GM21526 (cell line): ENCODE data around the gene CTAGE6.
"Not testable (repeated sequence)": the region's sequence is repeated elsewhere in the genome, so short reads cannot be mapped to it uniquely, and the experiment has no call there.

Experiments
- ATAC-seq: cut with Tn5 transposase; IDR thresholded peaks from one replicate; pipeline ENCODE4 v1.9.1; 2021; ENCODE audit warnings: moderate library complexity; ENCODE audit not compliant: unreplicated experiment, low FRiP score

CTAGE6 gene, protein sequence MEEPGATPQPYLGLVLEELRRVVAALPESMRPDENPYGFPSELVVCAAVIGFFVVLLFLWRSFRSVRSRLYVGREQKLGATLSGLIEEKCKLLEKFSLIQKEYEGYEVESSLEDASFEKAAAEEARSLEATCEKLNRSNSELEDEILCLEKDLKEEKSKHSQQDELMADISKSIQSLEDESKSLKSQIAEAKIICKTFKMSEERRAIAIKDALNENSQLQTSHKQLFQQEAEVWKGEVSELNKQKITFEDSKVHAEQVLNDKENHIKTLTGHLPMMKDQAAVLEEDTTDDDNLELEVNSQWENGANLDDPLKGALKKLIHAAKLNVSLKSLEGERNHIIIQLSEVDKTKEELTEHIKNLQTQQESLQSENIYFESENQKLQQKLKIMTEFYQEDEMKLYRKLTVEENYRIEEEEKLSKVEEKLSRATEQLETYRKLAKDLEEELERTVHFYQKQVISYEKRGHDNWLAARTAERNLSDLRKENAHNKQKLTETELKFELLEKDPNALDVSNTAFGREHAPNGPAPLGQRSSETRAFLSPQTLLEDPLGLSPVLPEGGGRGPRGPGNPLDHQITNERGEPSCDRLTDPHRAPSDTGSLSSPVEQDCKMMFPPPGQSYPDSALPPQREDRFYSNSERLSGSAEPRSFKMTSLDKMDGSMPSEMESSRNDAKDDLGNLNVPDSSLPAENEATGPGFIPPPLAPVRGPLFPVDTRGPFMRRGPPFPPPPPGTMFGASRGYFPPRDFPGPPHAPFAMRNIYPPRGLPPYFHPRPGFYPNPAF

DNA sequence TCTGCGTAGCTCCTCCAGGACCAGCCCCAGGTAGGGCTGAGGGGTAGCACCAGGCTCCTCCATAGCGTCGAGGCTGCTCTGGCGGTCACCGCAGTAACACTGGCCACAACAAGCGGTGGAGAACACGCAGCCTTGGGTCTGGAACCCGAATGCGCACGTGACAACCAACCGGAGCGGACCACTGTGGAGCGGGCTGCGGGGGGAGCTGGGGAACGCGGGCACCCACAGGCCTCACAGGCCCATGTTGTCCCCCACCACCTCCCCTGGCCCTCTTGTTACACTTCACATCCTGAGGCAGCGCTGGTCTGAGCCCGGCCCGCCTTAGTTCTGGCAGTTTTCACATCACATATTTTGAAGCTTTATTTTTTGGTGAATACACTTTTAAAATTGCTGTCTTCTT is at the start of gene CTAGE6:
TSS of gene CTAGE6 (minus strand) at position 101 of the 400 bp plus-strand sequence. CDS start at position 63, 38 bp downstream.
- not testable (repeated sequence) for ATAC-seq

DNA sequence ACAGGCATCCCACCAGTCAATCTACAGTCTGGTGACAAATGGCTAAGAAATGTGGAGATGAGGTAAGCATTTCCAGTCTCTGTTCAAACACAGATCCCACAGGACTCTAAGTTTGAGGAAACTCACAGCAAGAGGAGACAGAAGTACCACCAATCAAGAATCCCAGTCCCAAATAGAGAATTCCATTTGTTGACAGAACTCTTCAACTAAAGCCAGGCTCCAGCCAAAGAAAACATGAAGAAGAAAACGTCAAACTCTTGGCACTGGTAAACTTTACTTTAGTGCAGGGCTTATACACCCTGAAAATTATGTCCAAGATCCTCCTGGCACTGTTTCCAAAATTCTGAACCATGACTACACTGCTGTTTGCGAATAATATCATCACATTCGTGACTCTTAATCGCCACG is 49.2 kb upstream of the CTAGE6 start:
- ATAC-seq = not testable (repeated sequence)

DNA sequence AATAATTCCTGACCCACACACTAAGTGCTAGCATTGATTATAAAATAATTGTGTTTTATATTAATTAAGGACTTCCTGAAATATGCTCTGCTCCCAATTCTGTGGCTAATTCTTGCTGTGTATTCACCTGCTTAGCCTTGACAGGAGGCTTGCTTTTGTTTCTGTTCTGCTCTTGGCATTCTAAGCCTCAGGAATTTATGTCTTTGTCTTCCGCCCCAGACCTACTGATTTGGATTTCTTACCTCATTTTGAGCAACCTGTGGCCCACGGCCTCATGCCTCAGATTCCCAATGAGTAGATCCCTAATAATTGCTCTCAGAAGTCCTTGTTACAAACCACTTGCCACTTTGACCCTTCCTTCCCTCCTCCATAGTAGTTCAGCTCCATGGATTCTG is 40.4 kb upstream of the CTAGE6 start:
- ATAC-seq = not testable (repeated sequence)

DNA sequence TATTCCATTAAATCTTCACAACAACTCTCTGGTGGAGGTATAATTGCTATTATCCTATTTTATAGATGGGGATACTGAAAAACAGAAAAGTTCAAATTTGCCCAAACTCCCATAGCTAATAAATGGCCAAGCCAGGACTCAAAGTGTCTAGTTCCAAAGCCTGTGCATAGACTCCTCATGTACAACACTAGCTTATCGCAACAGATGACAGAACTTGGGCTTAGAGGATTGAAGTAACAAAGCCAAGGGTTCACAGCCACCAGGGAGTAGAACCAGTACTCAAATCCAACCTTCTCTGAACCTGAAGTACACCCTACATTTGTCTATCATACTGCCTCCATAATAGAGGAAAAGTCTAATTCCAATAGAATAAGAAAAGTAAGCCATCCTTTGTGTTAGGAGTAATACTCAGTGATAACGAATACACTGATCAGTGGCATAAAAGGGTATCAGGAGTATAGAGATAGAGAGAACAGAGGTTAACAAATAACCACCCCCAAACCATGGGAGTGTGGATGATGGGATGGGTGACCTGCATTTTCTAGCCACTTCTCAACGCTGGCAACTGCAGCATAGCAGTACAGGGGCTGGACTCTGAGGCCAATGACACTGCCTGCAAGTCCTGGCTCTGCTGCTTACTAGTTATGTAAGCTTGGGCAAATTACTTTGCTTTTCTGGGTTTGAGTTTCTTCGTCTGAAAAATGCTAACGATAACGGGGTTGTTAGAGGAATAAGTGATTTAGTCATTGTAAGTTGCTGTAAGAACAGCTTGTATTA is 39.8 kb upstream of the CTAGE6 start:
- ATAC-seq = not testable (repeated sequence)

DNA sequence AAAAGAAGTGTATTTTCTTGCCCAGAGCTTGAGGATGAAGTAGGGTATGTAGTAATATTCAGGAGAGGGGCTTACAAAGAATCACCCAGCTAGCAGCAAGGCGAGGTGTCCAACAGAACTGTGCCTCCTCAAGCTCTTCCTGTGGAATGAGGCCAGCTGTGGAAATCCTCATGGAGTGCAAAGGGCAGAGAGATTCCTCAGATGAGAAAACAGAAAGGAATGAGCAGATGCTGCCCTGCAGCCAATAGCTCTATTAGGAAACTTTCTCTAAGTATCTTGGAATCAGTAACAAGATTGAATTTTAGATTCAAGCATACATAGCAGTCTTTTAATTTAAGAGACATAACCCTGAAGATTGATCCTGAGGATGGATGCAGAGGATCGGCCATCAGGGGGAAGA is 38.2 kb upstream of the CTAGE6 start:
- ATAC-seq = not testable (repeated sequence)

DNA sequence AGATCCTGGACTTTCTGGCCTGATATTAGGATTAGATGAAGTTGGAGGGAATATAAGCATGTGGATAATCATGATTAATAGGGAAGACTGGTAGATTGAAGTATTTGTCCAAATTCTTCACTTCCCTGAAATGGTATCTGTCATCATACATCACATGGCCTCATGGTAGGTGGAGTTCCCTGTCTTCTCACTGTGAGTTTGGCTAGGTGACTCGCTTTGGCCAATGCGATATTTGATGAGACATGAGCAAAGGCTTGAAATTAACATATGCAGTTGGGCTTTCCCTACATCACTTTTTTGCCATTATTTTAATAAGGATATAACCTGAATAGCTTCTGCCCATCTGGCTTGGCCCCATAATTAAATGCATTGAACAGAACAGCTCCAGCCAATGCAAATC is 35.1 kb upstream of the CTAGE6 start:
- not testable (repeated sequence) for ATAC-seq

DNA sequence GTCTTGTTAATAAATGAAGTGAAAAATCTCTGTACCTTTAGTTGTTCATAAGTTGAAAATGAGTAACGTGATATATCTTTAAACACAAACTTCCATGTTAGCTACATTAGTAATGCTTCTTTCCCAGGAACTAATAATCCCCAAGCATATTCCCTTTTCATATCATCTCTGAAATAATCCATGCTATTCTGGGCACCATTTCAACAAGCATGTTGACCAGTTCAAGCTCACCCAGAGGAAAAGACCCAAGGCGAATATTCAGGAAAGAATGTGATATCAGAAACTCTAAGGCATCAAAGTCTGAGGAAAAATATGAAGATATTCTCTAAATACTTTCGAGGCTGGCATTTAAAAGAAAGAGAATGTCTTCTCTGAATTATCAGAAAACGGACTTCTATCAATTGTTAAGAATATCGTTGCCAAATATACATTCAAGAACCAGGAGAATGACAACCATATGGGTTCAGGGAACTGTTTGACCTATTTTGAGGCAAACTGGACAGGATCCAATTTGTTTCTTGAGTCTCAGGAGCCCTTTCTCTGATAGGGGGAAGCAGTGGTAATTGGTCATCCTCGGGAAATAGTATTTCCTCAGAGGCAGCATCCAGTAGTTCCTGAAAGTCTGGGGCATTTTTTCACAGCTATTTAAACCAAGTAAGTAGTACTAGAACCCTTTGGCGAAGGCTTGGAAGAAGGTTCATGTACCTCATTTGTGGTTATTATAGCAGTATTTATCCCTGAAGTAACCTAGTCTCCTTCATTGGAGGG is 28.1 kb upstream of the CTAGE6 start:
- ATAC-seq = not testable (repeated sequence)

DNA sequence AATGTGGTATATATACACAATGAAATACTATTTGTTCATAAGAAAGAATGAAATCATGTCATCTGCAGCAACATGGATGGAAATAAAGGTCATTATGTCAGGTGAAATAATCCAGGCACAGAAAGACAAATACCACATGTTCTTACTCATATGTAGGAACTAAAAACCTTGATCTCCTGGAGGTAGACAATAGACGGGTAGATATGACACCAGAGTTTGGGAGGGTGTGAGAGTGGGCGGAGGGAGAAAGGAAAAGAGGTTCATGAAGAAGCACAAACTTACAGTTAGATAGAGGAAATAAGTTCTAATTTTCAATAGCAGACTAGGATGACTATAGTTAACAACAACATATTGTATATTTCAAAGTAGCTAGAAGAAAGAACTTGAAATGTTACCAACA is 22.1 kb upstream of the CTAGE6 start:
- not testable (repeated sequence) for ATAC-seq

DNA sequence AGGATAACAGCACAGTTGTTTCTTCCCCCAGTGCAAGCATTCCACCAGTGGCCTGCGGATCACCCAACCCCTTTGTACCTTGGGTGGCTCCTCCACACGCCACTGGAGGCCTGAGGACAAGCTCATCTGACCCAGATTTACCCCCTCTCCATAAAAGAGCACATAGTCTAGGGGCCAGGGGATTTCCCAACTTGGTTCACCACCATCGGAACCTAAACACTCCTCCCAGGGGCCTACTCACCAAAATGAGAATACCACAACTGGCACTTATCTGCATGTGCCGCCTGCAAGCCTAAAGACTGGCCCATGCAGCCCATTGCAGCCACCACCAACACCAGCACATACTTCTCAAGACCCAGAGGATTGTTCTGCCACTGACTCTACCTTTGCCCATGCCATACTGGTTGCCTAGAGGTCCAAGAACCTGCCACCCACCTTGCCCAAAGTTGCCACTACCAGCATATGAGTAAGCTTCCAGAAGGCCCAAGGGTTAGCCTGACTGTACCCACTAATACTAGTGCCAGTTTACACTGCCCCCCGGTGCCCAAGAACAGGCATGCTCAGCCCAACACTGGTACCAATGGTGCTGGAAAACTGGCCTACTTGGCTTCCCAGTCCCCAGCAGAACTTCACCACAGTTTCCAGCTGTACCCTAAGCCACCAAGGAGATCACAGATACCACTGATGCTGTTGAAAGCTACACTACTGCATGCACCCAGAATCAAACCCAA is 15.4 kb upstream of the CTAGE6 start:
- not testable (repeated sequence) for ATAC-seq

DNA sequence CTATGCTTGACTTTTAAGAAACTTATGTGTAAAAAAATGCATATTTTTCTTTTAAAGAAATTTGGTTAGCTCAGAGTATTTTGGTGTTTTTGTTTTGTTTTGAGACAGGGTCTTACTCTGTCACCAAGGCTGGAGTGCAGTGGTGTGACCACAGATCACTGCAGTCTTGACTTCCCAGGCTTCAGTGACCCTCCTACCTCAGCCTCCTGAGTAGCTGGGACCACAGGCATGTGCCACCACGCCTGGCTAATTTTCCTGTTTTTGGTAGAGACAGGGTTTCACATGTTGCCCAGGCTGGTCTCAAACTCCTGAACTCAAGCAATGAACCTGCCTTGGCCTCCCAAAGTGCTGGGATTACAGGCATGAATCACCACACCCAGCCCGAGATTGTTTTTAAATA is 10.0 kb upstream of the CTAGE6 start:
- not testable (repeated sequence) for ATAC-seq

DNA sequence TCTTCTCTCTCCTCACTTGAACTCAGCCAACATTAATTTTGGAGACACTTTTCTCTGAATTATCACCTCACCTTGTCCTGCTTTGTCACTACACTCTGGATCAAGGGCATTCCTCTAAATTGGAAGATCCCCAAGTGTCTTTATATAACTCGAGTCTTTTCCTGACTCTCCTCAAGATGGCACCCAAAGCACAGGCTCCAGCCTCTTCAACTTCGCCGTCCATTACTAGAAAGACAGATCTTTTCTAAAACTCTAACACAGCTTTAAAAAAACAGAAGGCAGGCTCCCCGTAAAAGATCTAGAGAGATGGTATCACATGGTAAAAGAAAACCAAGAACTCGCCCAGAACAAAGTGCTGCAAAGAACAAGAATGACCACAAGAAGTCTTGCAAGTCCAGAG is 8.2 kb upstream of the CTAGE6 start:
- not testable (repeated sequence) for ATAC-seq

DNA sequence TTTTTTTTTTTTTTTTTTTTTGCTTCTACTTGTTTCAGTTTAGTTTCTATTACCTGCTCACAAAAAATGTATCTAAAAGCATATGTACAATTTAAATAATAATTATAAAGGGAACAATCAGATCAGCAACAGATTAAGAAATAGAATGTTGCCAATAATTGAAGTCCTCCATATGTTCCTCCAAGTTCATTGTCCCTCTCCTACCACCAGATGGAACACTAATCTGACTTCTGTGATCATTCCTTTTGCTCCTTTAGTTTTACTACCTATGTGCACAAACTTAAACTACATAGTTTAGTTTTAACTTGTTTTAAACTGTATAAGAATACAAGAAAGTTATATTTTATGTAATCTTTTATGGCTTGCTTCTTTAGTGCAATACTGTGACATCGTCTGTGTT is 5.6 kb upstream of the CTAGE6 start:
- not testable (repeated sequence) for ATAC-seq

DNA sequence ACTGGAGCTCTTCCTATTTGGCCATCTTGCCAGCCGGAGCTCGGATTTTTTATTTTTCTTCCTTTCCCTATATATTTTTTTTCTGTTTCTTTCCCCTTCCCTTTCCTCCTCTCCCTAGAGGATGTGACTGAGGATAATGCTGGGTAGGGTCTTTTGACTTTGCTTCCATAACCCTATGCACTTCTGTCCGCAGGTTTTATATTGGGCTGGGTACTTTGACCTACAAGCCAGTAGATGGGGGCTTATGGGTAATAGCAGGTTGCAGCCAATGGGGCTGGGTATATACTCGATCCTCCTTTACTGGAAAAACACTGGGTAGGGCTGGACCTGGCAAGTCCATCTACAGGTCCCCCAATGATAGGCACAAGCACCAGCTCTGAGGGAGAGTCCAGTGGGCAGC is 12.2 kb downstream of the CTAGE6 start:
- not testable (repeated sequence) for ATAC-seq

DNA sequence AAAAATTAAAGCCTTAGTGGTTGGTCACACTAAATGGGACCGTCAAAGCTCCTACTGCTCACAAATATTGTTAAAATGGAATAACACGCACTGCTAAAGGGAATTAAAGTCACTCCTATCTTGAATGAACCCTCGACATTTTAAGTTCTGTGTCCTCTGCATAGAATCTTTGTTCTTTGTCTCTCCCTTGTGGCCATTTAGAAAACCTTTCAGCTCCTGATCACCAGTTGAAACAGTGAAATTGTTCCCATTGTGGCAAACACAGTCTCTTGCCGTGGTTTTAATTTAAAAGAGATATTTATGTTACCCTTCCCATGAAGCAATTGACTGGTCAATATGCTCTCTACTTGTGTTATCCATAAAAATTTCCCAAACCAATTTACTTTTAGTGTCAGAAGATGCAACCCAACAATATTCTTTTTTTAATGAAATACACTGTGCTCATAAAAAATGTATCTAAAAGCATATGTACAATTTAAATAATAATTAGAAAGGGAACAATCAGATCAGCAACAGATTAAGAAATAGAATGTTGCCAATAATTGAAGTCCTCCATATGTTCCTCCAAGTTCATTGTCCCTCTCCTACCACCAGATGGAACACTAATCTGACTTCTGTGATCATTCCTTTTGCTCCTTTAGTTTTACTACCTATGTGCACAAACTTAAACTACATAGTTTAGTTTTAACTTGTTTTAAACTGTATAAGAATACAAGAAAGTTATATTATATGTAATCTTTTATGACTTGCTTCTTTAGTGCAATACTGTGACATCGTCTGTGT is 20.3 kb downstream of the CTAGE6 start:
- ATAC-seq = not testable (repeated sequence)

DNA sequence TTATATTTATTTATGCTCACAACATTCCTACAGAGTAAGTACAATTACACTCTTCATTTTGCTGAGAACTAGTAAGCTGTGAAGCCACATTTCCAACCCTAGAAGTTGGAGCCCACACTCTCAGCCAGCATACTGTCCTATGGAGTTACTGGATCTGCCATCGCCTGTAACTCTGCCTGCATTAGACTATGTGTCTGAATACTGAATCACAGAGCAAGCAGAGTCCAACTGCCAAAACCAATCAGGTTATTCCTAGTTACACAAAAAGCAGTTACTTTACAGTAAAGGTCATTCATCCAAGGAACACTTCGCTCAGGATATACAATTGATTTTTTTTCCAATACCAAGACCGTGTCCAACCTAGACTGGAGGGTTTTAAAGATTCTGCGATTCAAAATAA is 21.5 kb downstream of the CTAGE6 start:
- ATAC-seq = no peak

DNA sequence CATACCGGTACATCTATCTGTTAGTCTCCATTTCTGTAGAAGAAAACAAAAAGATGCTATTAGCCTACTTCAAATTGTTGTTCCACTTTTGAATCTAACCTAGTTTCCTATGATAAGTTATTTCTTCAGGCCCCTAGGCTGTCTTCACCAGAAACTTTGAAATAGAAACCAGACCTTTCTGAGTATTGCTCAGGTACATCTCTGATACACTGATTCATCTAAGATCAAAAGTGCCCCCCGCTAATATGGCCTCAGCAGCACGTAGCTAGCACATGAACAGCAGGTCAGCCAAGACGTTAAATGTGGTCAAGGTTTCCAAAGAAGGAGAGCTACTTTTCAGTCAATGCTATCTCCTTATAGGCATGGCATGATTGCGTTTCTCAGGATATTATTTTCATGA is 23.6 kb downstream of the CTAGE6 start:
- ATAC-seq = no peak

DNA sequence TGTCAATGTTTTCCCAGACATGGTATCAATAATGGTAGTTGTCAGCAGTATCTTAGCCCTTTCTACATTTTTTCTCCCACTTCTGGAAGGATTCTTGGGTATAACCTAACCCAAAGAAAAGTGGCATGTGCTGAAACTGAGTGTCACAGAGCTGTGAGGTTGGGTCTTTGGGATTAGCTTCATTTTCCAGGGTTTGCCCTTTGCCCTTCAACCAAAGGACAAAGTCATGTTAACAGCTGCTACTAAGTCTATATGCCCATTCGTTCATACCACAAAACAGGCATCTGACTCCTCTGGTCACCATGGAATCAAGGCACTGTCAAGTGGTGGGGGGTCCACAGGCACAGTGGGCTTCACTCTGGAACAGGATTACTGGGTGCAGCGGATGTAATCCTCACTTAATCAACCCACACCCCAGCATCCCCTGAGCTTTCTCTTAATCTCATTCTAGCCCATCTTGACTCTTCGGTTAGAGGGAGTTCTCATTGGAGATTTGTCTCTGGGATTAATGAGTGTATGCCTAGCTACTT is 29.1 kb downstream of the CTAGE6 start:
- ATAC-seq = no peak

DNA sequence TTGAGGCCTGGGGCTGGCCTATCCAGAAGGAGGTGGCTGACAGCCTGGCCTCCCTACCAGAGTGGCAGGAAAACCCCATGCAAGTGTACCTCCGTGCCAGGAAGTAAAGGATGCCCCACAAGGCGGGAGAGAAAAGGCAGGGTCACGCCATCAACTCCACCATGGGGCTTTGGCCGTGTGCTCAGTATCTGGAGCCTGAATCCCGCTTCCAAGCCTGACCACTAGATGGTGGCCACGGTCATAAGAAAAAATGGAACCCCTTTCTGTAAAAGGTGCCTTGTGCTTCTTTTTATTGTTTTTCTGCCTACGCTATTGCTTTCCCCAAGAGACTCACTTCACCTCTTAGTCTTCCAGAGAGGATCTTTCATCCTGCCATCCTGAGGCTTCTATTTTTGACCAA is 29.9 kb downstream of the CTAGE6 start:
- peak; percentile 85 for ATAC-seq
